Measurements from ENCODE around the gene ADAMTS1. TPM values are rescaled to one million over a fixed set of nuclear protein-coding genes. Genes with fewer than 3 reads are reported as not detected.

The ADAMTS1 gene
- total RNA-seq, 4 donors from 2014 or later, result 29.8 to 54.8 (median 44.3) TPM

GRCh38 chr21:26852423-26852822, 7.2 kb upstream of the ADAMTS1 start:
- in situ Hi-C loops (cut with MboI; ENCODE audit: low pct_ligation_motif_present in 1 of 4, low pct_unique_long_range_greater_than_20kb in 1 of 4, low sequenced_read_pairs in 3 of 4) (loop anchor here (5.0 to 25.0 kb wide), 7 partner anchors 710 to 1895 kb away; no protein-coding TSS in a partner anchor), intact Hi-C loops (cut with DNase I; ENCODE audit: low total_unique reads) (loop anchor here (5.0 kb wide), 1 partner anchor 1485 kb away; no protein-coding TSS in a partner anchor)
- H3K4me3 ChIP-seq, result no peak overlapping the region
- H3K27ac ChIP-seq, result no peak overlapping the region
- no peaks in the 10 kb centered on the region for H3K36me3 ChIP-seq
- TF ChIP-seq POLR2AphosphoS5 (IDR thresholded peaks at IDR 0.05), result no peak
- TF ChIP-seq POLR2A (IDR thresholded peaks at IDR 0.05), result no peak
- TF ChIP-seq EP300 (IDR thresholded peaks at IDR 0.05; ENCODE audit: low read depth), result no peak
- no peak for TF ChIP-seq CTCF (IDR thresholded peaks at IDR 0.05)
- WGBS, 2 donors (ENCODE audit: low coverage in 1 of 2), result 90% methylated on average over 3 of the region's 3 CpGs; no CpG with 5 or more reads in 1 of the 2 donors
- H3K4me1 ChIP-seq, result peaks cover 0 to 19% (median 3%) of the 10 kb centered on the region in 4 donors
- H3K27me3 ChIP-seq, result peaks cover 18% of the 10 kb centered on the region
- DNase-seq, result no peak
- no peaks in the 10 kb centered on the region for H3K9me3 ChIP-seq

GRCh38 chr21:26851109-26851944, 6.1 kb upstream of the ADAMTS1 start:
- Histone ChIP-seq H3K9me3 (no peaks in the 10 kb centered on the region), H3K27ac (no peak overlapping the region), H3K27me3 (peaks cover 29% of the 10 kb centered on the region), H3K4me1 (peaks cover 0 to 21% (median 4%) of the 10 kb centered on the region in 4 donors), H3K4me3 (no peak overlapping the region), H3K36me3 (no peaks in the 10 kb centered on the region)
- WGBS, 2 donors (ENCODE audit: low coverage in 1 of 2), result 76 to 79% methylated on average over 4 to 6 of the region's 6 CpGs
- in situ Hi-C loops (cut with MboI; ENCODE audit: low pct_ligation_motif_present in 1 of 4, low pct_unique_long_range_greater_than_20kb in 1 of 4, low sequenced_read_pairs in 3 of 4) (loop anchor here (5.0 to 25.0 kb wide), 7 partner anchors 711 to 1896 kb away; no protein-coding TSS in a partner anchor), intact Hi-C loops (cut with DNase I; ENCODE audit: low total_unique reads) (loop anchor here (5.0 kb wide), 1 partner anchor 1486 kb away; no protein-coding TSS in a partner anchor)
- no peak for DNase-seq
- TF ChIP-seq POLR2A (IDR thresholded peaks at IDR 0.05) (no peak), CTCF (IDR thresholded peaks at IDR 0.05) (no peak), POLR2AphosphoS5 (IDR thresholded peaks at IDR 0.05) (no peak), EP300 (IDR thresholded peaks at IDR 0.05; ENCODE audit: low read depth) (no peak)

GRCh38 chr21:26850116-26850643, 5.0 kb upstream of the ADAMTS1 start:
- Histone ChIP-seq H3K9me3 (no peaks in the 10 kb centered on the region), H3K36me3 (no peaks in the 10 kb centered on the region), H3K4me3 (no peak overlapping the region), H3K27ac (no peak overlapping the region), H3K27me3 (peaks cover 40% of the 10 kb centered on the region), H3K4me1 (peaks cover 0 to 28% (median 14%) of the 10 kb centered on the region in 4 donors)
- no peak for DNase-seq
- in situ Hi-C loops (cut with MboI; ENCODE audit: low pct_ligation_motif_present in 1 of 4, low pct_unique_long_range_greater_than_20kb in 1 of 4, low sequenced_read_pairs in 3 of 4), result loop anchor here (5.0 to 25.0 kb wide), 7 partner anchors 712 to 1897 kb away; no protein-coding TSS in a partner anchor
- no peak for TF ChIP-seq EP300 (IDR thresholded peaks at IDR 0.05; ENCODE audit: low read depth)
- peak; percentile 59 to 94 (median 73) for TF ChIP-seq CTCF (IDR thresholded peaks at IDR 0.05)
- no peak for TF ChIP-seq POLR2A (IDR thresholded peaks at IDR 0.05)
- WGBS, 2 donors (ENCODE audit: low coverage in 1 of 2), result 16 to 19% methylated on average over 5 of the region's 5 CpGs
- intact Hi-C loops (cut with DNase I; ENCODE audit: low total_unique reads), result loop anchor here (5.0 kb wide), 1 partner anchor 1487 kb away; no protein-coding TSS in a partner anchor
